Upper lobe of left lung (tissue), 6 donors: ENCODE results near the gene AFTPH. TPM values are rescaled to one million over a fixed set of nuclear protein-coding genes. Genes with fewer than 3 reads are reported as not detected.

Experiments
- ATAC-seq, 2 donors: fragments of 200-7000 bp; cut with Tn5 transposase; one replicate each; pipeline ENCODE4 v1.9.1; 2022; ENCODE audit warnings: mild to moderate bottlenecking in 2 of 2, moderate library complexity in 2 of 2; ENCODE audit not compliant: low FRiP score in 2 of 2
- DNase-seq, 2 donors: peaks; one replicate each; pipeline ENCODE4 v3.0.0-alpha.2; 2019 to 2020
- H3K27ac ChIP-seq, 4 donors: fragments of 200-600 bp; sonication (generic); one replicate each; pipeline ENCODE4 v1.5.1; 2016 to 2019
- H3K27me3 ChIP-seq, 4 donors: fragments of 200-600 bp; sonication (generic); one replicate each; pipeline ENCODE4 v1.5.1; 2017 to 2019
- H3K36me3 ChIP-seq, 4 donors: fragments of 200-600 bp; sonication (generic); one replicate each; pipeline ENCODE4 v1.5.1; 2016 to 2019
- H3K4me1 ChIP-seq, 4 donors: fragments of 200-600 bp; sonication (generic); one replicate each; pipeline ENCODE4 v1.5.1; 2018 to 2019
- H3K4me3 ChIP-seq, 4 donors: fragments of 200-600 bp; sonication (generic); one replicate each; pipeline ENCODE4 v1.5.1; 2017 to 2019; ENCODE audit warnings: mild to moderate bottlenecking in 2 of 4, moderate library complexity in 1 of 4
- H3K9me3 ChIP-seq, 4 donors: fragments of 200-600 bp; sonication (generic); one replicate each; pipeline ENCODE4 v1.5.1; 2018 to 2019
- CTCF ChIP-seq, 6 experiments: fragments of 450-650 bp in 4 of 6; fragments of 200-600 bp in 2 of 6; sonication (generic) in 2 of 6; IDR thresholded peaks; one replicate each; pipeline ENCODE4 v1.5.1; 2016 to 2019; ENCODE audit warnings: antibody characterized with exemption in 6 of 6
- EP300 ChIP-seq, 4 donors: sonication (generic); formaldehyde crosslinking; IDR thresholded peaks; one replicate each; pipeline ENCODE4 v1.5.1; 2017; ENCODE audit warnings: antibody characterized with exemption in 4 of 4, control low read depth in 2 of 4
- POLR2A ChIP-seq, 4 donors: fragments of 450-650 bp; IDR thresholded peaks; one replicate each; pipeline ENCODE4 v1.5.1; 2016 to 2017; ENCODE audit warnings: antibody characterized with exemption in 4 of 4, mild to moderate bottlenecking in 2 of 4
- POLR2AphosphoS5 ChIP-seq, 2 donors: sonication (generic); formaldehyde crosslinking; IDR thresholded peaks; one replicate each; pipeline ENCODE4 v1.5.1; 2017; ENCODE audit warnings: antibody characterized with exemption in 2 of 2
- WGBS, 2 donors: methylation state at CpG; one replicate each; pipeline ENCODE4 v1.1.5; 2017 to 2018; 5-methylcytosine and 5-hydroxymethylcytosine counted together
- total RNA-seq, 6 donors: library from RNA; depleted of rRNA in 4 of 6; stranded (reverse); fragments of >200 nt in 4 of 6; gene quantifications; one replicate each; pipeline versions ENCODE4 v1.1.0 to v1.2.1, GENCODE V29; 2016 to 2021
- donor health status: DM: no; HTN: no; CAD: no; lungs with moderate emphysema.
- donor health status: DM: no; HTN: yes; CAD: no; lungs with severe emphysema.

The AFTPH gene
- total RNA-seq, 6 donors from 2014 or later, result 21.5 to 72.9 (median 35.4) TPM

GRCh38 chr2:64479259-64480117 is 44.6 kb upstream of the AFTPH start:
- Histone ChIP-seq H3K27me3 (no peaks in the 10 kb centered on the region), H3K9me3 (no peaks in the 10 kb centered on the region), H3K4me3 (no peak overlapping the region), H3K27ac (no peak overlapping the region), H3K4me1 (no peaks in the 10 kb centered on the region), H3K36me3 (no peaks in the 10 kb centered on the region)
- DNase-seq (no peak), ATAC-seq (no peak)
- WGBS, 2 donors, result 87 to 92% methylated on average over 10 of the region's 10 CpGs
- TF ChIP-seq EP300 (IDR thresholded peaks at IDR 0.05) (no peak), CTCF (IDR thresholded peaks at IDR 0.05) (no peak), POLR2A (IDR thresholded peaks at IDR 0.05) (no peak), POLR2AphosphoS5 (IDR thresholded peaks at IDR 0.05) (no peak)

- H3K4me3 ChIP-seq, result no peak overlapping the region
- no peaks in the 10 kb centered on the region for H3K4me1 ChIP-seq
- ATAC-seq, result no peak
- no peaks in the 10 kb centered on the region for H3K36me3 ChIP-seq
- H3K27ac ChIP-seq, result no peak overlapping the region
- no peak for DNase-seq
- 88 to 95% methylated on average over 5 of the region's 5 CpGs for WGBS, 2 donors
- TF ChIP-seq CTCF (IDR thresholded peaks at IDR 0.05) (no peak), POLR2A (IDR thresholded peaks at IDR 0.05) (no peak), EP300 (IDR thresholded peaks at IDR 0.05) (no peak), POLR2AphosphoS5 (IDR thresholded peaks at IDR 0.05) (no peak)
- H3K27me3 ChIP-seq, result no peaks in the 10 kb centered on the region
- no peaks in the 10 kb centered on the region for H3K9me3 ChIP-seq
These were observed 42.5 kb upstream of the AFTPH start for GRCh38 chr2:64481665-64482064.

- Histone ChIP-seq H3K27ac (no peak overlapping the region), H3K36me3 (no peaks in the 10 kb centered on the region), H3K27me3 (no peaks in the 10 kb centered on the region), H3K4me1 (no peaks in the 10 kb centered on the region), H3K4me3 (no peak overlapping the region), H3K9me3 (no peaks in the 10 kb centered on the region)
- no peak for DNase-seq
- no peak for ATAC-seq
- no peak for TF ChIP-seq EP300 (IDR thresholded peaks at IDR 0.05)
- TF ChIP-seq POLR2A (IDR thresholded peaks at IDR 0.05), result no peak
- no peak for TF ChIP-seq POLR2AphosphoS5 (IDR thresholded peaks at IDR 0.05)
- no peak for TF ChIP-seq CTCF (IDR thresholded peaks at IDR 0.05)
- 88 to 93% methylated on average over 1 of the region's 1 CpG for WGBS, 2 donors
These were observed 41.9 kb upstream of the AFTPH start for GRCh38 chr2:64482243-64482642.

GRCh38 chr2:64482765-64483504 is 41.2 kb upstream of the AFTPH start:
- peak in 1 of 2 donors; percentile 23 for DNase-seq

More at GRCh38 chr2:64482765-64483504, 41.2 kb upstream of the AFTPH start:
- Histone ChIP-seq H3K27ac (no peak overlapping the region), H3K9me3 (no peaks in the 10 kb centered on the region), H3K4me3 (no peak overlapping the region), H3K4me1 (peaks cover 0 to 3% (median 0%) of the 10 kb centered on the region in 4 donors), H3K27me3 (no peaks in the 10 kb centered on the region), H3K36me3 (no peaks in the 10 kb centered on the region)
- no peak for ATAC-seq
- 56 to 57% methylated on average over 5 of the region's 5 CpGs for WGBS, 2 donors
- TF ChIP-seq EP300 (IDR thresholded peaks at IDR 0.05), result no peak
- TF ChIP-seq POLR2A (IDR thresholded peaks at IDR 0.05), result no peak
- TF ChIP-seq POLR2AphosphoS5 (IDR thresholded peaks at IDR 0.05), result peak in 1 of 2 donors; percentile 18
- TF ChIP-seq CTCF (IDR thresholded peaks at IDR 0.05), result no peak
